OCI-LY7 (cell line): ENCODE data around the gene LRP3. TPM values are rescaled to one million over a fixed set of nuclear protein-coding genes. Genes with fewer than 3 reads are reported as not detected.

Experiments used
- BruUV-seq: library from RNA; stranded (reverse); fragments of 400-500 nt; replicated peaks from 2 replicates; lab custom pipeline; 2021; lab: Mats Ljungman, UMichigan
- CTCF ChIA-PET: fragments of 300-600 bp; sonication (Branson Sonifier 250); formaldehyde crosslinking; loops from one replicate; lab custom pipeline; 2022; ENCODE audit warnings: antibody characterized with exemption; ENCODE audit not compliant: unreplicated experiment; lab: Charles Lee
- POLR2A ChIA-PET: fragments of 300-600 bp; sonication (Branson Sonifier 250); formaldehyde crosslinking; loops from one replicate; lab custom pipeline; 2022; ENCODE audit warnings: antibody characterized with exemption; lab: Charles Lee
- DNase-seq: peaks from one replicate; pipeline ENCODE4 v3.0.0-alpha.2; 2015; ENCODE audit warnings: low spot score
- H2AFZ ChIP-seq: fragments of 200-600 bp; sonication (generic), shearing (Covaris generic); 2 replicates; pipeline ENCODE4 v1.6.1; 2014; ENCODE audit warnings: mild to moderate bottlenecking, antibody characterized with exemption, low read length, moderate library complexity
- H3K27ac ChIP-seq: fragments of 200-600 bp; sonication (generic); 2 replicates; pipeline ENCODE4 v1.5.1; 2014; ENCODE audit warnings: mixed run types, low read depth, mild to moderate bottlenecking, moderate library complexity, low read length, inconsistent platforms; ENCODE audit not compliant: poor library complexity, severe bottlenecking
- H3K36me3 ChIP-seq: fragments of 200-600 bp; sonication (generic); 2 replicates; pipeline ENCODE4 v1.6.1; 2014; ENCODE audit warnings: mild to moderate bottlenecking, antibody characterized with exemption, low read length, moderate library complexity, mixed read lengths; ENCODE audit not compliant: insufficient read depth
- H3K4me1 ChIP-seq: fragments of 200-600 bp; sonication (generic); 2 replicates; pipeline ENCODE4 v1.5.1; 2014; ENCODE audit warnings: mild to moderate bottlenecking, low read length; ENCODE audit not compliant: insufficient read depth, poor library complexity, severe bottlenecking
- H3K4me2 ChIP-seq: fragments of 200-600 bp; sonication (generic); 2 replicates; pipeline ENCODE4 v1.6.1; 2014; ENCODE audit warnings: mild to moderate bottlenecking, low read length
- H3K4me3 ChIP-seq: fragments of 200-600 bp; sonication (generic); 2 replicates; pipeline ENCODE4 v1.5.1; 2014; ENCODE audit warnings: mild to moderate bottlenecking, low read depth, low read length; ENCODE audit not compliant: poor library complexity, severe bottlenecking
- H3K79me2 ChIP-seq: fragments of 200-600 bp; sonication (generic); 2 replicates; pipeline ENCODE4 v1.6.1; 2016; ENCODE audit warnings: low read depth, mild to moderate bottlenecking, low read length, moderate library complexity, mixed read lengths; ENCODE audit not compliant: insufficient read depth
- H3K9me2 ChIP-seq: fragments of 200-600 bp; sonication (generic); 2 replicates; pipeline ENCODE4 v1.6.1; 2016; ENCODE audit warnings: mild to moderate bottlenecking, low read length, mixed read lengths; ENCODE audit not compliant: insufficient read depth
- H3K9me3 ChIP-seq: fragments of 200-600 bp; sonication (generic); 2 replicates; pipeline ENCODE4 v1.6.1; 2014; ENCODE audit warnings: mild to moderate bottlenecking, mixed run types, low read length, mixed read lengths
- H4K20me1 ChIP-seq: fragments of 200-600 bp; sonication (generic); 2 replicates; pipeline ENCODE4 v1.6.1; 2014; ENCODE audit warnings: mild to moderate bottlenecking, antibody characterized with exemption, low read length, moderate library complexity, mixed read lengths; ENCODE audit not compliant: insufficient read depth
- CTCF ChIP-seq: fragments of 200-600 bp; sonication (generic); conservative IDR thresholded peaks from 2 replicates; pipeline ENCODE4 v1.5.1; 2014; ENCODE audit warnings: mild to moderate bottlenecking, antibody characterized with exemption, low read length, moderate library complexity, mixed read lengths
- EZH2phosphoT487 ChIP-seq: fragments of 200-600 bp; sonication (generic); IDR thresholded peaks from 2 replicates; pipeline ENCODE4 v1.6.1; 2018; ENCODE audit warnings: low read depth, borderline replicate concordance, mild to moderate bottlenecking, mixed run types, antibody characterized with exemption, low read length, moderate library complexity, mixed read lengths
- intact Hi-C: fragments of 100-400 bp; cut with micrococcal nuclease; formaldehyde crosslinking; loops from one replicate; pipeline ENCODE4 v1.10.0; 2022; ENCODE audit not compliant: unreplicated experiment
- total RNA-seq, 2 experiments: library from RNA; depleted of rRNA in 1 of 2; stranded (reverse); fragments of >200 nt in 1 of 2; shearing (Covaris generic) in 1 of 2; gene quantifications; 2 replicates each; pipeline ENCODE4 v1.2.3, GENCODE V29; 2014 to 2022

The LRP3 gene
- total RNA-seq, 2 experiments from 2014 or later: not detected

GRCh38 chr19:33203529-33203928 lies 9.4 kb downstream of the LRP3 start:
- Histone ChIP-seq H3K9me3 (no peaks in the 10 kb centered on the region), H3K9me2 (no peaks in the 10 kb centered on the region), H2AFZ (no peak overlapping the region), H3K36me3 (no peaks in the 10 kb centered on the region), H3K79me2 (no peaks in the 10 kb centered on the region), H4K20me1 (no peaks in the 10 kb centered on the region), H3K27ac (no peak overlapping the region), H3K4me2 (no peak overlapping the region), H3K4me3 (no peak overlapping the region), H3K4me1 (no peaks in the 10 kb centered on the region)
- ChIA-PET POLR2A (no interaction called here), CTCF (no interaction called here)
- BruUV-seq: no TSS peak
- no peak for DNase-seq
- intact Hi-C loops: no loop called here
- no peak for TF ChIP-seq EZH2phosphoT487

- no peak overlapping the region for H3K4me2 ChIP-seq
- no peaks in the 10 kb centered on the region for H3K79me2 ChIP-seq
- H4K20me1 ChIP-seq: no peaks in the 10 kb centered on the region
- TF ChIP-seq CTCF (no peak), EZH2phosphoT487 (no peak)
- ChIA-PET POLR2A (no interaction called here), CTCF (interaction anchor here (0.6 kb wide), 1 partner anchor 381 kb away, joined by 4 read pairs; no protein-coding TSS in a partner anchor)
- no peak overlapping the region for H3K27ac ChIP-seq
- no peaks in the 10 kb centered on the region for H3K4me1 ChIP-seq
- BruUV-seq: no TSS peak
- H3K9me2 ChIP-seq: no peaks in the 10 kb centered on the region
- intact Hi-C loops: no loop called here
- DNase-seq: no peak
- no peak overlapping the region for H2AFZ ChIP-seq
- H3K9me3 ChIP-seq: no peaks in the 10 kb centered on the region
- no peak overlapping the region for H3K4me3 ChIP-seq
- H3K36me3 ChIP-seq: no peaks in the 10 kb centered on the region
Observed at GRCh38 chr19:33204136-33204973, 10.2 kb downstream of the LRP3 start.

- ChIA-PET CTCF (no interaction called here), POLR2A (no interaction called here)
- H3K9me2 ChIP-seq: no peaks in the 10 kb centered on the region
Observed at GRCh38 chr19:33205110-33205509, 11.0 kb downstream of the LRP3 start.

More at GRCh38 chr19:33205110-33205509, 11.0 kb downstream of the LRP3 start:
- Histone ChIP-seq H3K36me3 (no peaks in the 10 kb centered on the region), H3K4me1 (no peaks in the 10 kb centered on the region), H3K9me3 (no peaks in the 10 kb centered on the region), H3K4me2 (no peak overlapping the region), H4K20me1 (no peaks in the 10 kb centered on the region), H2AFZ (no peak overlapping the region), H3K79me2 (no peaks in the 10 kb centered on the region), H3K4me3 (no peak overlapping the region), H3K27ac (no peak overlapping the region)
- BruUV-seq: no TSS peak
- no peak for DNase-seq
- TF ChIP-seq EZH2phosphoT487 (no peak), CTCF (no peak)
- intact Hi-C loops: no loop called here
